ENCODE data around the gene TLDC2.

Gene TLDC2

GRCh38 chr20:36850759-36851158 lies 25.2 kb upstream of the TLDC2 start:
- WGBS, 2 experiments = 96% methylated on average over 6 of the region's 6 CpGs
- no peaks in the 10 kb centered on the region for H3K27me3 ChIP-seq (ENCODE audit: control insufficient read depth, insufficient read depth, low read length, poor library complexity, severe bottlenecking)

GRCh38 chr20:36851490-36851889 lies 24.4 kb upstream of the TLDC2 start:
- Histone ChIP-seq H3K9me3 (ENCODE audit: control insufficient read depth, low read length) (peaks cover 3% of the 10 kb centered on the region), H3K4me3 (ENCODE audit: insufficient read depth, low read depth, low read length) (no peak overlapping the region), H3K27me3 (ENCODE audit: control insufficient read depth, insufficient read depth, low read length, poor library complexity, severe bottlenecking) (no peaks in the 10 kb centered on the region), H3K27ac (ENCODE audit: insufficient read depth, low read depth, low read length, poor library complexity, severe bottlenecking) (no peak overlapping the region), H3K4me1 (ENCODE audit: control insufficient read depth, insufficient read depth, low read length) (peaks cover under 1% of the 10 kb centered on the region), H3K36me3 (ENCODE audit: control insufficient read depth, insufficient read depth, low read length) (peaks cover 6% of the 10 kb centered on the region)
- WGBS, 2 experiments = 95 to 98% methylated on average over 2 of the region's 2 CpGs

More at GRCh38 chr20:36850759-36851158, 25.2 kb upstream of the TLDC2 start:
- peaks cover 8% of the 10 kb centered on the region for H3K4me1 ChIP-seq (ENCODE audit: control insufficient read depth, insufficient read depth, low read length)
- peaks cover 3% of the 10 kb centered on the region for H3K9me3 ChIP-seq (ENCODE audit: control insufficient read depth, low read length)
- H3K27ac ChIP-seq (ENCODE audit: insufficient read depth, low read depth, low read length, poor library complexity, severe bottlenecking) = no peak overlapping the region
- peaks cover 6% of the 10 kb centered on the region for H3K36me3 ChIP-seq (ENCODE audit: control insufficient read depth, insufficient read depth, low read length)
- no peak overlapping the region for H3K4me3 ChIP-seq (ENCODE audit: insufficient read depth, low read depth, low read length)

- no peak overlapping the region for H3K4me3 ChIP-seq (ENCODE audit: insufficient read depth, low read depth, low read length)
- no peak overlapping the region for H3K27ac ChIP-seq (ENCODE audit: insufficient read depth, low read depth, low read length, poor library complexity, severe bottlenecking)
- H3K36me3 ChIP-seq (ENCODE audit: control insufficient read depth, insufficient read depth, low read length) = peaks cover 6% of the 10 kb centered on the region
- H3K4me1 ChIP-seq (ENCODE audit: control insufficient read depth, insufficient read depth, low read length) = no peaks in the 10 kb centered on the region
- no peaks in the 10 kb centered on the region for H3K27me3 ChIP-seq (ENCODE audit: control insufficient read depth, insufficient read depth, low read length, poor library complexity, severe bottlenecking)
- 93 to 95% methylated on average over 12 of the region's 12 CpGs for WGBS, 2 experiments
- H3K9me3 ChIP-seq (ENCODE audit: control insufficient read depth, low read length) = peaks cover 3% of the 10 kb centered on the region
Observed at GRCh38 chr20:36852187-36852586, 23.8 kb upstream of the TLDC2 start.

GRCh38 chr20:36854348-36855240 lies 21.3 kb upstream of the TLDC2 start:
- no peaks in the 10 kb centered on the region for H3K4me1 ChIP-seq (ENCODE audit: control insufficient read depth, insufficient read depth, low read length)
- H3K4me3 ChIP-seq (ENCODE audit: insufficient read depth, low read depth, low read length) = no peak overlapping the region
- H3K27ac ChIP-seq (ENCODE audit: insufficient read depth, low read depth, low read length, poor library complexity, severe bottlenecking) = no peak overlapping the region
- H3K9me3 ChIP-seq (ENCODE audit: control insufficient read depth, low read length) = peaks cover 3% of the 10 kb centered on the region
- 81 to 83% methylated on average over 21 of the region's 21 CpGs for WGBS, 2 experiments
- no peaks in the 10 kb centered on the region for H3K27me3 ChIP-seq (ENCODE audit: control insufficient read depth, insufficient read depth, low read length, poor library complexity, severe bottlenecking)
- H3K36me3 ChIP-seq (ENCODE audit: control insufficient read depth, insufficient read depth, low read length) = peaks cover 11% of the 10 kb centered on the region

- Histone ChIP-seq H3K9me3 (ENCODE audit: control insufficient read depth, low read length) (peaks cover 3% of the 10 kb centered on the region), H3K36me3 (ENCODE audit: control insufficient read depth, insufficient read depth, low read length) (peaks cover 12% of the 10 kb centered on the region), H3K27me3 (ENCODE audit: control insufficient read depth, insufficient read depth, low read length, poor library complexity, severe bottlenecking) (no peaks in the 10 kb centered on the region), H3K27ac (ENCODE audit: insufficient read depth, low read depth, low read length, poor library complexity, severe bottlenecking) (no peak overlapping the region), H3K4me3 (ENCODE audit: insufficient read depth, low read depth, low read length) (no peak overlapping the region), H3K4me1 (ENCODE audit: control insufficient read depth, insufficient read depth, low read length) (no peaks in the 10 kb centered on the region)
- WGBS, 2 experiments = 89 to 90% methylated on average over 7 of the region's 7 CpGs
Observed at GRCh38 chr20:36855241-36855657, 20.7 kb upstream of the TLDC2 start.

GRCh38 chr20:36856195-36856594 lies 19.7 kb upstream of the TLDC2 start:
- Histone ChIP-seq H3K27ac (ENCODE audit: insufficient read depth, low read depth, low read length, poor library complexity, severe bottlenecking) (no peak overlapping the region), H3K36me3 (ENCODE audit: control insufficient read depth, insufficient read depth, low read length) (peaks cover 12% of the 10 kb centered on the region)
- 92% methylated on average over 3 of the region's 3 CpGs for WGBS, 2 experiments

GRCh38 chr20:36856691-36857635 lies 19.0 kb upstream of the TLDC2 start:
- no peaks in the 10 kb centered on the region for H3K9me3 ChIP-seq (ENCODE audit: control insufficient read depth, low read length)
- no peak overlapping the region for H3K4me3 ChIP-seq (ENCODE audit: insufficient read depth, low read depth, low read length)
- 89 to 92% methylated on average over 17 of the region's 17 CpGs for WGBS, 2 experiments
- H3K27me3 ChIP-seq (ENCODE audit: control insufficient read depth, insufficient read depth, low read length, poor library complexity, severe bottlenecking) = no peaks in the 10 kb centered on the region
- peaks cover 17% of the 10 kb centered on the region for H3K4me1 ChIP-seq (ENCODE audit: control insufficient read depth, insufficient read depth, low read length)
- no peak overlapping the region for H3K27ac ChIP-seq (ENCODE audit: insufficient read depth, low read depth, low read length, poor library complexity, severe bottlenecking)
- peaks cover 12% of the 10 kb centered on the region for H3K36me3 ChIP-seq (ENCODE audit: control insufficient read depth, insufficient read depth, low read length)

More at GRCh38 chr20:36856195-36856594, 19.7 kb upstream of the TLDC2 start:
- H3K9me3 ChIP-seq (ENCODE audit: control insufficient read depth, low read length) = no peaks in the 10 kb centered on the region
- no peaks in the 10 kb centered on the region for H3K27me3 ChIP-seq (ENCODE audit: control insufficient read depth, insufficient read depth, low read length, poor library complexity, severe bottlenecking)
- peaks cover 9% of the 10 kb centered on the region for H3K4me1 ChIP-seq (ENCODE audit: control insufficient read depth, insufficient read depth, low read length)
- no peak overlapping the region for H3K4me3 ChIP-seq (ENCODE audit: insufficient read depth, low read depth, low read length)

- Histone ChIP-seq H3K9me3 (ENCODE audit: control insufficient read depth, low read length) (no peaks in the 10 kb centered on the region), H3K36me3 (ENCODE audit: control insufficient read depth, insufficient read depth, low read length) (peaks cover 6% of the 10 kb centered on the region), H3K4me3 (ENCODE audit: insufficient read depth, low read depth, low read length) (no peak overlapping the region), H3K27me3 (ENCODE audit: control insufficient read depth, insufficient read depth, low read length, poor library complexity, severe bottlenecking) (peaks cover 5% of the 10 kb centered on the region), H3K4me1 (ENCODE audit: control insufficient read depth, insufficient read depth, low read length) (peaks cover 18% of the 10 kb centered on the region), H3K27ac (ENCODE audit: insufficient read depth, low read depth, low read length, poor library complexity, severe bottlenecking) (no peak overlapping the region)
- 92% methylated on average over 4 of the region's 4 CpGs for WGBS, 2 experiments
Observed at GRCh38 chr20:36859282-36859555, 16.7 kb upstream of the TLDC2 start.

- 89 to 96% methylated on average over 6 of the region's 6 CpGs for WGBS, 2 experiments
- Histone ChIP-seq H3K4me3 (ENCODE audit: insufficient read depth, low read depth, low read length) (no peak overlapping the region), H3K4me1 (ENCODE audit: control insufficient read depth, insufficient read depth, low read length) (peaks cover 18% of the 10 kb centered on the region)
Observed at GRCh38 chr20:36859700-36860330, 16.1 kb upstream of the TLDC2 start.

GRCh38 chr20:36860339-36860738 lies 15.6 kb upstream of the TLDC2 start:
- H3K36me3 ChIP-seq (ENCODE audit: control insufficient read depth, insufficient read depth, low read length) = peaks cover 6% of the 10 kb centered on the region
- peaks cover 14% of the 10 kb centered on the region for H3K27me3 ChIP-seq (ENCODE audit: control insufficient read depth, insufficient read depth, low read length, poor library complexity, severe bottlenecking)
- peaks cover 18% of the 10 kb centered on the region for H3K4me1 ChIP-seq (ENCODE audit: control insufficient read depth, insufficient read depth, low read length)
- 84 to 90% methylated on average over 5 of the region's 5 CpGs for WGBS, 2 experiments
- H3K27ac ChIP-seq (ENCODE audit: insufficient read depth, low read depth, low read length, poor library complexity, severe bottlenecking) = no peak overlapping the region
- H3K9me3 ChIP-seq (ENCODE audit: control insufficient read depth, low read length) = no peaks in the 10 kb centered on the region
- H3K4me3 ChIP-seq (ENCODE audit: insufficient read depth, low read depth, low read length) = no peak overlapping the region

More at GRCh38 chr20:36859700-36860330, 16.1 kb upstream of the TLDC2 start:
- H3K36me3 ChIP-seq (ENCODE audit: control insufficient read depth, insufficient read depth, low read length) = peaks cover 6% of the 10 kb centered on the region
- H3K27me3 ChIP-seq (ENCODE audit: control insufficient read depth, insufficient read depth, low read length, poor library complexity, severe bottlenecking) = peaks cover 11% of the 10 kb centered on the region
- no peaks in the 10 kb centered on the region for H3K9me3 ChIP-seq (ENCODE audit: control insufficient read depth, low read length)
- no peak overlapping the region for H3K27ac ChIP-seq (ENCODE audit: insufficient read depth, low read depth, low read length, poor library complexity, severe bottlenecking)

Data from ectodermal cell (in vitro differentiated cells).